ENCODE measurements around the gene TMEM192.
A peak's percentile ranks its signal among the peaks of the same experiment; 100 is the strongest.
"Not testable (repeated sequence)": the region's sequence is repeated elsewhere in the genome, so short reads cannot be mapped to it uniquely, and the experiment has no call there.

TMEM192 gene

DNA sequence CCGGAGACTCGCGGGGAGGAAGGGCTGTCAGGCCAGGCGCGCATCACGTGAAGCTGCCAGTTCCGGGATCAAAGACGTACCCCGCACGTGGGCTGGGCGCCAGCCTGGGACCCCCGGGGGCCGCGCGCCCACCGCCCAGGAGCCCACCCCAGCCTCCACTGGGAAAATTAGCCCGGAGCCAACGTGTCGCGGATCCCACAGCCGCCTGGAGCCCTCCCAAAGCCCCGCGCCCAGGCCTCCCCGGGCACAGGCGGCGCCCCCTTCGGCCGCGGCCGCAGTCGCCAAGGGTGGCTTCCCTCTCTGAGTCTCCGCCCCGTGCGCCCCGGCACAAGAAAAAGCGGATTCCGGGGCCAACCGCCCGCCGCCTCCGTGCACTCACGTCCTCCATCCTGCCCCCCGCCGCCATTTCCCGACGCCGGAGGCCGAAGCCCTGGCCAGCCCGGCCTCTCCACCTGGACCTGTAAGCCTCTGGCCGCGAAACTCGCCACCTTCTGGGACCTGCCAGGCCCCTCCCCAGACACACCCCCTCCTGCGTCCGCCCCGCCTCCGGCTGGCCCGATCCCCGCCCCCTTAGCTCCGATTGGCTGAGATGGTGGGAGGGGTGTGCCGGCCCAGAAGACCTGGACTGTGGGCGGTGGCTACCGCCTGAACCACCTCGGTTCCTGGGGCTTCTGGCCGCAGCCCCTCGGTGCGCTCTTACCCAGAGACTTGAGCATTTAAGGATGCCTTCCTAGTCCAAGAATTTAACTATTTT lies at the start of gene TMEM192:
Gene TMEM192 (minus strand): TSS at position 493 of the 754 bp plus-strand sequence. CDS start 87 bp downstream, at position 406.
- peak; percentile 91 for DNase-seq (ENCODE audit: low spot score)

DNA sequence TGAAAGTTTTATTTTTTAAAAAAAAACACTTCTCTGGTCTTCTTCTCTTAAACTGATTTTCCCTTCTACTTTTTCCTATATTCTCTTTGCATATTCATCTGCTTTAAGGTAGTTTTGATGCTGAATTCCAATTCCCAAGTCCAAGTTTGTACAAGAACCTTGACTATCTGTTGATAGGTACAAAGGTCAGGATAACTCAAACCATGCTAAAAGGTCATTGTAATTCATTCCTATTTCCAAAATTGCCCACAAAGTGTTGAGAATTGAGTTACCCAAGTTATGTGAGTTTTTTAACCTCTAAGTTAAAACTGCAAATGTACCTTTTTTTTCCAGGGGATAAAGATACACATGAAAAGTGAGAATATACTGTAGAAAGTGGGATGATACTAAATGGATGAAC lies 46.1 kb upstream of the TMEM192 start:
- no peak for DNase-seq (ENCODE audit: low spot score)

DNA sequence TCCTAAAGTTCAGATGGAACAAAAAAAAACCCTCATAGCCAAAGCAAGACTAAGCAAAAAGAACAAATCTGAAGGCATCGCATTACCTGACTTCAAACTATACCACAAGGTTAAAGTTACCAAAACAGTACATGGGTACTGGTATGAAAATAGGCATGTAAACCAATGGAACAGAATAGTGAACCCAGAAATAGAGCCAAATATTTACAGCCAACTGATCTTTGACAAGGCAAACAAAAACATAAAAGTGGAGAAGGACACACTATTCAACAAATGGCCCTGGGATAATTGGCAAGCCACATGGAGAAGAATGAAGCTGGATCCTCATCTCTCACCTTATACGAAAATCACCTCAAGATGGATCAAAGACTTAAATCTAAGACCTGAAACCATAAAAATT lies 44.2 kb upstream of the TMEM192 start:
- no peak for DNase-seq (ENCODE audit: low spot score)

DNA sequence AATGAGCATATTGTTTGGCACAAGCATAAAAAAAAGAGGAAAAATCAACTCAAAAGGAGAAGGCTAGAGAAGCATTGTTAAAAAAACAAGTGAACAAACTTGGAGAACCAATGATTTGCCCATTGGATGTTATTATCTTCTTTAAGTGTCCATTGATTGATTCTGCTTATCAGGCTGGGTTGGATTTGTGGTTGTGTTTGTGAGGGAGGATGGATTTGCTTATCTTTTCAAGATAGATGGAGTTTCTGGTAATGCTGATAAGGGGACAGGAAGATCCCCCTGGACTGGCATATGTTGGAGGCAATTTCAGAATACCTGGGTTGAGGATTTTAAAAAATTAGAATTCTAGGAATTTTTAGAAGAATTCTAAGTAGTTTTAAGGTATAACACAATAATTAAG lies 41.8 kb upstream of the TMEM192 start:
- no peak for DNase-seq (ENCODE audit: low spot score)

DNA sequence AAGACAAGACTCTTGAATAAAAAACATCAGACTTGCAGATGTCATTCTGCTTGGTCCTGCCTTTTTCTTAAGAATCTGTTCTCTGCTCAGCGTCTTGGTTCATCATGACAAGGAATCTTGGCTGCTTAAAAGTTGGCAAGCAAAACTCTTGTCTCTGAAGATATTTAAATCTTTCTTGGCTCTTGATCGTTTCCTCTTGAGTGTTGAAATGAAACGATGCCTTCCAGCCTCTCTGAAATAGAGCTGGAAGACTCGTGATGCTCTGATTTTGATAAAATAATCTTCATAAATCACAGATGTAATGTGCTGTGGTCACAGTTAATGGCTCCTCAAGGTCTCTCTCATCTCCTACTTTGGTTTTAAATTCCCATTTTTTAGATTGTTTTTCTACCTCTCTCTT lies 39.9 kb upstream of the TMEM192 start:
- DNase-seq (ENCODE audit: low spot score), result no peak

DNA sequence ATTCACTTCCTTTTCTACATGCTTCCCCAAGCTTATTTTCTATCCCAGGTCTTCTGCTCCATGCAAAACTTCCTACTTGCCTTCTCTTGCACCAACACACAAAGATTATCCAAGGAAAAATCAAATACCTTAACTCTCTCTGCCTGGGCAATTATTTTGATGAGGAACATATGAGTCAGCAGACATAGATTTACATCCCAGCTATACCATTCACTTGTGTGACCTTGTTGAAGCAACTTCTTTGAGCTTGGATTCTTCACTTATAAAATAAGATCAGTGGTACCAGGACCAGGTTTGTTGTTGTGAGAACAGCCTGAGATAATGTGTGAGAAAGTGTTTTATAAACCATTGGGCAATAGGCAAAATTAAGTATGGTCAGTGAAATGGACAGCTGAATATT lies 39.1 kb upstream of the TMEM192 start:
- no peak for DNase-seq (ENCODE audit: low spot score)

DNA sequence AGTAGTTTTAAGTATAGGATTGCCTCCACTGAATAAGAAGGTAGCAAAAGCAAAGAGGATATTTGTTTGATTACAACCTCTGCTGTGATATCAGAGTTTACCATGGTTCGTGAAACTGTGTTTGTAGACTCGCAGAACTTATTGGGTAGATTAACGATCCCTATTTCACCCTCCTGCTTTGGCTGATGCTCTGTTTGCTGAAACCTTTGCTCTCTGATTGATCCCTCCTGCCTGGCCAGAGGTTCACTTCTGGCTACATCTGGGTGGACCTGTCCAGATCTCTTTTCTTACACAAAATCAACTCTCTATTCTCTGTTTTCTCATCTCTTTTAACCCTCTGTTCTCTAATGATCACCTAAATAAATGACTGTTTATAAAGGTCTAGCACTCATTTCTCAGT lies 37.9 kb upstream of the TMEM192 start:
- DNase-seq (ENCODE audit: low spot score), result no peak

DNA sequence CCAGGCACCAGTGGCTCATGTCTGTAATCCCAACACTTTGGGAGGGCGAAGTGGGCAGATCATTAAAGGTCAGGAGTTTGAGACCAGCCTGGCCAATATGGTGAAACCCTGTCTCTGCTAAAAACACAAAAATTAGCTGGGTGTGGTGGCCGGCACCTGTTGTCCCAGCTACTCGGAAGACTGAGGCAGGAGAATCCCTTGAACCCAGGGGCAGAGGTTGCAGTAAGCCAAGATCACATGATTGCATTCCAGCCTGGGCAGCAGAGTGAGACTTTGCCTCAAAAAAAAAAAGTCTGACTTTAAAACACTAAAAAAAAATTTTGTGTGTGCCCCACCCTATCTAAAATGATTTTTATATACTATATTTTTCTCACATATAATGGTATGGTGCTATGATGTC lies 26.2 kb upstream of the TMEM192 start:
- no peak for DNase-seq (ENCODE audit: low spot score)

DNA sequence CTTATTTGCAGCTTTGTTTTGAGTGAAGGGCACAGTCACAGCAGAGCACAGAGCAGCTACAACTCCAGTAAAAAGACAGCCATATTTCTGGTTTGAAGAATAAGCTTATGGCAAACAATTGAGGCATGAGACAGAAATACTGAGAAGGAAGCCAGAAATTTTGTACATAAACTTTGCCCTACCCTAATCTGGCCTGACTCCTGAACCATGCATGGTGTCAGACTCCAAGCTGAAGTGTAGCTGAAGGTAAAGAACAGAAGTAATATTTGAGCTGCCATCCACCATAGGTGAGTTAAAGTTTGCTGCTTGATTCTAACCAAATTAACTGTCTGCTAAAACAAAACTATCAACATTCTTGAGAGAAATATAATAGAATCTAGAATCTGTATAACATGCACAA lies 24.5 kb upstream of the TMEM192 start:
- DNase-seq (ENCODE audit: low spot score), result no peak

DNA sequence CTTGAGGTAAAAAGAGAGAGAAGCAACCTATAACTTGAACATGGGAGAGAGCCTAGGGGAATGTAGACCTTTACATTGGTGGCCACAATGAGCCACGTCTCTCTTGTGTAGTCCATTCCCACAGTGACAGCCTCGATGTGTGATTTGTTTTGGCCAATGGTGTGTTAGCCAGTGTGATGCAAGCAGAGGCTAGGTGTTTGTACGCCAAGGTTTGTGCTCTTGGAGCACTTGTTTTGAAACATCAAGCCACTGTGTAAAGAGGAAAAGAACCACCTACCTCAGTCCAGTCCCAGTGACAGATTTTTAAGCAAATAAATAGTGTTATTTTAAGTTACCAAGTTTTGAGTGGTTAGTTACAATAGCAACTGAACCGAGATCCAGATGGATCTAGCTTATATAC lies 23.9 kb upstream of the TMEM192 start:
- no peak for DNase-seq (ENCODE audit: low spot score)

DNA sequence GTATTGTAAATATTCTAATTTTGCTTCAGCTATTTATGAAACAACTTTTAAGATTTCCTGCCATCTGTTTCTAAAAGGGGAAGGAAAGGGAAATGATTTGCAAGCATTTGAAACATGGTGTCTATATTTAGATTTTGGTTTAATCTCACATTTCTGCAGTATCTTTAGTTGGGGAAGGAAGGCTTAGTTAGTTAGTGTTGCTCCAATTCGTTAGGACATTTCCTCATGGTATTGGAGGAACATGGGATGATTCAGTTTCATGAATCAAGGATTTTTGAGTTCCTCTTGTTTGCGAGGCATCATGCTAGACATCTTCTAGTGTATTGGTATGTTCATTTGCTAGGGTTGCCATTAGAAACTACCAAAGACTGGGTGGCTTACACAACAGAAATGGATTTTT lies 20.5 kb upstream of the TMEM192 start:
- DNase-seq (ENCODE audit: low spot score), result no peak

DNA sequence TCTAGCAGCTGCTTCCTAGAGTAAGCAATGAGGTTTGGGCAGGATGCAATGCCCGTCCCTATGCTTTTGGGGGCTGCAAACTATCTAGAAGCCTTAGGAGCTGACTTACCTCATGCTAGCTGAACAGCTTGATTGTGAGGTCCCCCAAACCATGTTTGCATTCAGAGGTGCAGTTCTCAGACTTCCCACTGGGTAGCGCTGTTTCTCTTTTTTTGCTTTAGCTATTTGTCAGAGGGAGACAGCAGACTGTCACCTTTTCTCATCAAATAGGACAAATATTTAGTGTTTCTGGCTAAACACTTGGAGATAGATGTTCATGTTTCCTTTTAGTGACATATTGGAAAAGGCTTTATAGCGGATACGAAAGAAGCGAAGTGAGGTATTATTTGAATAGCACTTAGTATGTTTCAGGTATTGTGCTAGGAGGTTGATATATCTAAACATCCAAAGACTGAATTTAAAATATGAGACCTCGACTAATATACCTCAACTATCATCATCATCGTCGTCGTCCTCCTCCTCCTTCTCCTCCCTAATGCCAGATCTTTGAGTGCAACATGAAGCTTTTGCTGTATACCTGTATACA lies 18.7 kb upstream of the TMEM192 start:
- peak; percentile 83 for DNase-seq (ENCODE audit: low spot score)

DNA sequence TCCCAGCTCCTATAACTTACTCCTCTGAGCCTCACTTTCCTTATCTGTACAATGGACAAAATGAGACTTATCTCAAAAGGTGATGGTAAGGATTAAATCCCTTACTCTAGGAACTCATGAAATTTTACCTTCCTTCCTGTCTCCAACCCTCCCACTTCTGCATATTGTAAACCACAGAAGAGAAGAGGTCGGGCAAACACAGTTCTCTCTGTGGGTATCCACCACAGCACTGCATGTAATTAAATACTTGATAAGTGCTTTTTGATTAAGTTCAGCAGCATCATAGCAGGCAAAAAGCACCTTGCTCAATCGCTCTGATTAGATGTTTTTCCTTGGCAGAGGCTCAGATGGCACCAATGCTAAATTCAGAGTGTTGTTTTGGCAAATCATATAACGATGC lies 17.3 kb upstream of the TMEM192 start:
- no peak for DNase-seq (ENCODE audit: low spot score)

DNA sequence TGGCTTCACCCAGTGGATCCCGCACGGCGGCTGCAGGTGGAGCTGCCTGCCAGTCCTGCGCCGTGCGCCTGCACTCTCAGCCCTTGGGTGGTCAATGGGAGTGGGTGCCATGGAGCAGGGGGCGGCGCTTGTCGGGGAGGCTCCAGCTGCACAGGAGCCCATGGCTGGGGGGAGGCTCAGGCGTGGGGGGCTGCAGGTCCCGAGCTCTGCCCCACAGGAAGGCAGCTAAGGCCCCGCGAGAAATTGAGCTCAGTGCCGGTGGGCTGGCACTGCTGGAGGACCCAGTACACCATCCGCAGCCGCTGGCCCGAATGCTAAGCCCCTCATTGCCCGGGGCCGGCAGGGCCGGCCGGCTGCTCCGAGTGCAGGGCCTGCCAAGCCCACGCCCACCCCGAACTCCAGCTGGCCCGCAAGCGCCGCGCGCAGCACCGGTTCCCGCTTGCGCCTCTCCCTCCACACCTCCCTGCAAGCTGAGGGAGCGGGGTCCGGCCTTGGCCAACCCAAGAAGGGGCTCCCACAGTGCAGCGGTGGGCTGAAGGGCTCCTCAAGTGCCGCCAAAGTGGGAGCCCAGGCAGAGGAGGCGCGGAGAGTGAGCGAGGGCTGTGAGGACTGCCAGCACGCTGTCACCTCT lies 13.3 kb upstream of the TMEM192 start:
- DNase-seq (ENCODE audit: low spot score), result not testable (repeated sequence)

DNA sequence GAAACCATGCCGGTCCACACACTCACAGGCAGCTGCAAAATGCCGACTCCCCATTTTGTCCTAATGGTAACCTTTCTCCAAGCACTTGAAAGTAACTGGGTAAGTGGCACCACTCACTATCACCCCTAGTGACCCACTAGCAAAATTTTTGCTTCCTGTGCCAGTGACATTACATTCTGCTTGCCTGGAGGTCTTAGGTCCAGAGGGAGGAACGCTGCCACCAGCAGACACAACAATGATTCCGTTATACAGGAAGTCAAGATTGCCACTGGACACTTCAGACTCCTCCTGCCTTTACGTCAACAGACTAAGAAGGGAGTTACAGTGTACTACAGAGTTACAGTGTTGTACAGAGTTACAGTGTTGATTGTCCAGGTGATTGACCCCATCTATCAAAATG lies 11.8 kb upstream of the TMEM192 start:
- DNase-seq (ENCODE audit: low spot score), result no peak

DNA sequence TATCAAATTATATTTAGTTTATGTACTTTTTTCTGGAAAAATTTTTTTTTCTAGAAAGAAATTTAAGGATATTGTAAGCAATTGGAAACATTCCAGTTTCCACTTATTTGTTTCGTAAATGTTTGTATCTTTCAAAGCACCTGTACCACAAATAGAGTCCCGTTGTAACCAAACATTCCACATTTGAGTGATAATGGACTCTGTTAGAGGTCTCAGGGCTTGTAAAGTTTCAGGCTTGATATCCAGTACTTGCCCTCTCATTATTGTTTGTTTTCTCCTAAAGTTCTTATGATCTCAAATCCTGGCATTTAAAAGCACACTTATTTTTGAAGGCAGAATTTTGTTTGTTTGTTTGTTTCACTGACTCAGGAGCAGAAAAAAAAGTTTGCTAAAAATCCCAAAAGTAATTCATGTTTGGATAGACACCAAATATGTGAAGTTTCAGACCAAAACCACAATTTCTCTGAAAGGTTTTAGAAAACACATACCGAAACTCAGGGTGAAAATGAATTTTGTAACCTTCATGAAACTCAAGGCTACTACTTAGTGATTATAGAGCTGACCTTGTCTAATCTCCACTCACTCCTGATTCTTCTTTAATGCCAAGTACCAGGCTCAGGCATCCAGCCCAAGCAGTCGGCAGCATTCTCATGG lies 5.7 kb upstream of the TMEM192 start:
- DNase-seq (ENCODE audit: low spot score), result no peak

DNA sequence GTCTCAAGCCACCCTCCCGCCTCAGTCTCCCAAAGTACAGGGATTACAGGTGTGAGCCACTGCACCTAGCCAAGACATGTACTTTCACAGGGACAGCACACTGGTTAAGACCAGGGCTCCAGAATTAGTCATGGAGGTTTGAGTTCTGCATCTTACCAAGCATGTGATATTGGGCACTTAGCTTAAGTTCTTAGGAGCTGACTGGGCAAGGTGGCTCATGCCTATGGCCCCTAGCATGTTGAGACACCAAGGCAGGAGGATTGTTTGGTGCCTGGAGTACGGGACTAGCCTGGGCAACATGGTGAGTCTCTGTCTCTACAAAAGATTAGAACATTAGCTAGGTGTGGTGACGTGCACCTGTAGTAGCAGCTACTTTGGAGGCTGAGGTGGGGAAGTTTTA lies 2.6 kb upstream of the TMEM192 start:
- no peak for DNase-seq (ENCODE audit: low spot score)

DNA sequence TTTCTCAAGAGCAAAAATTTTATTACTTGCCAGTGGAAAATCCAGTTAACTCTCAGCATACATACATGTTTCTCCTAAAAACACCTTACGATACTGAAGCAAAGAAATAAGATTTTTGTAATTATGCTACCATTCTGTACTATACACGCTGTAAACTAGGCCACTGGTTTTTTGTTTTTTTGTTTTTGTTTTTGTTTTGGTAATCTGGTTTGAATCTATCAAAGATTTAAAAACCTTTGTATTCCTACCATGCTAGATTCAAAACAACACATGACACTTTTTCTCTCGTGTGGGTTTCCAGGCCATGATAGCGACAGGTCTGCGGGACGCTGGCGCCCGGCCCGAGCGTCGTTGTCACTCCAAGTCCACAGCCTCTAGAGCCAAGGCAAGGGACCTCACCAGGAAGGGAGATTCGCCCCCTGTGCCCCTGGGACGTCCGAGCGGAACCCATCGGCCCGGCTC lies 723 bp downstream of the TMEM192 start:
- DNase-seq (ENCODE audit: low spot score), result no peak

DNA sequence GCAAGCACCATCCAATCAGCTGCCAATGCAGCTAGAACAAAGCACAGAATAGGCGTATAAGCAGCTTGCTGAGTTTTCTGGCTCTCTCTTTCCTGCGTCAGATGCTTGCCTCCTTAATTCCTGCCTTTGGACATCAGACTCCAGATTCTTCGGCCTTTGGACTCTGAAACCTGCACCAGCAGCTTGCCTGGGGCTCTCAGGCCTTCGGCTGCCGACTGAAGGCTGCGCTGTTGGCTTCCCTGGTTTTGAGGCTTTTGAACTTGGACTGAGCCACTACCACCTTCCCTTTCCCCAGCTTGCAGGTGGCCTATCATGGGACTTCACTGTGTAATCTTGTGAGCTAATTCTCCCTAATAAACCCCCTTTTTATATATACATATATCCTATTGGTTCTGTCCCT lies 6.1 kb downstream of the TMEM192 start:
- no peak for DNase-seq (ENCODE audit: low spot score)

DNA sequence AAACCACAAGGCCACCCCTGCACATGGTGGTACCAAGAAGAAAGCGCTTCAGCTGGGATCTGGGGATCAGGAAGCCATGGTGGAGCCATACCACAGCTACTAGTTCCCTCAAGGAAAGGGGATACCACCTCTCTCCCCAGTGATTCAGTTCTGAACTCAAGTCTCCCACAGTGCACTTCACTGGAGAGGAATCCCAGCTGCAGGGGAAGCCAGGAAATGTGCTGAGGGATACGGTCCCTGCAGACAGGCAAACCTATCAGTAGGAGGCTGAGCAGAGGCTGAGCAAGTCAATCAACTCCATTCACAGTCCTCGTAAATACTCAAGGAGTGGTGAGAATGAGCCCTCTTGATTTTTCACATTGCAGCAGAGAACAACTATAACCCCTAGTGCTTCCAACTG lies 11.0 kb downstream of the TMEM192 start:
- no peak for DNase-seq (ENCODE audit: low spot score)

DNA sequence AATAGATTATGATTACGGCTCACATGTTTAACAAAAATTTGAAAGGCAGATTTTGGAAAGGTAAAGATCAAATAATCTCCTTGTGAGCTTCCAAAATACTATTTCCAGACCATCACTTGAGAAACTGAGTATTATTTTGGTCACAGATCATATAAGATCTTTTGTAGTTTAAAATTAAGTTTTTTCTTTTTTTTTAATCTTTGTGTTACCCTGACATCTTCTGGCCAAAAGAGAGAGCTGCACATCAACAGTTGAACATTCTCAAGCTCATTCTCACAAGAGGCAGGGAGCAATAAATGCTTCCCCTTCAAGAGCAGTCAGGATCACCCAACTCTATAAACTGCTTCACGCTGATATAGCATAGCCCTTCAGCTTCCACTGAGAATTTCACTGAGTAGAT lies 15.9 kb downstream of the TMEM192 start:
- no peak for DNase-seq (ENCODE audit: low spot score)

DNA sequence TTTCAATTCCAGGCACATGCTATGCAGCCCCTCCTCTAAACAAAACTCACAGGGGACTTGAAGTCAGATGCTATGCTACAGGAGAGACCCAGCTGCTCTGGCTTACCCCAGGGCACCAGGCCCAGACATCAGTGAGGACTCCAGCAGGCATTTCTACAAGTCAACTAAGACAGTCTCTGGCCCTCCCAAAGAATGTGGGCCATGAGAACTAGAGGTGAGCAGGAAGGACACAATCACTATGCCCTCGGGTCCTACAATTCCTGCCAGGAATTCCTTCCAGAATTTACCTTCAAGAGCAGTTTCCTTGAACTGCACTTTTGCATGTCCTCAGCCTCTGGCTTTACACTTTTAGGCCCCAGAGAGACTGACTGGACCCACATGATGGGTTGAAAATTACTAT lies 17.4 kb downstream of the TMEM192 start:
- DNase-seq (ENCODE audit: low spot score), result no peak

DNA sequence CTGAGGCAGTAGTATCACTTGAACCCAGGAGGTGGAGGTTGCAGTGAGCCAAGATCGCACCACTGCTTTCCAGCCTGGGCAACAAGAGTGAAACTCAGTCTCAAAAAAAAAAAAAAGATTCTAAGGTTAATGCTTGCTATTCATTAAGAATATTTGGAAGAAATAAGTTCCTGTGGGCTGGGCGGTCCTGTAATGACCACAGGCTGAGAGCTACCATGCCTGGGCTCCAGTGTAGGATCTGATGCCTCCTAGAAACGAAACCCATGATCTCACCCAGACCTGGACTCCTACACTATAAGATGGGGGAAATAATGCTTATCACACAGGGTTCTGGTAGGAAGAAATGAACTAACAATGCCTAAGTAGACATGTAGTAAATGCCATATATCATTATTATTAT lies 17.8 kb downstream of the TMEM192 start:
- DNase-seq (ENCODE audit: low spot score), result no peak

Data from CD4-positive, alpha-beta T cell treated with Interleukin-15 for 4 hours (primary cell).